GM18505 (cell line): ENCODE data around the gene PRKCI.
"Not testable (repeated sequence)": the region's sequence is repeated elsewhere in the genome, so short reads cannot be mapped to it uniquely, and the experiment has no call there.

Experiments used
- ATAC-seq: cut with Tn5 transposase; IDR thresholded peaks from one replicate; pipeline ENCODE4 v1.9.1; 2021; ENCODE audit not compliant: unreplicated experiment
- POLR2A ChIP-seq: IDR thresholded peaks from 4 replicates; pipeline ENCODE4 v1.6.1; 2011; ENCODE audit warnings: borderline replicate concordance; ENCODE audit not compliant: insufficient read depth, insufficient read length; ENCODE audit errors: extremely low read depth

The PRKCI gene

DNA sequence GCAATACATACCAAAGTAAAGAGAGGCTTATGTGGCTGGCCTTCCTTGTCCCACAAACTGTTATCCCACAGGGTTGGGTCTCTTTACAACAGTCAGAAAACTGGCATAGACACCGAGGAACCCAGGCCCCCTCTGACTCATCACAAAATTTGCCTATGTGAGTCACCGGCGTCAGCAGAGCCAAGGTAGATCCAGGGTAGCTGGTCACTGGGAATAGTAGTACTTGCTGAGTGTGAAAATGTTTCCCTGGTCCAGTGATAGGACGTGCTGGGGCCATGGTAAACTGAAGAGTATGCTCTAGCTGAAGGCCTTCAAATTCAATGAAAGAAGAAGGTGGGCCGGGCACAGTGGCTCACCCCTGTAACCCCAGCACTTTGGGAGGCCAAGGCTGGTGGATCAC is 108.1 kb downstream of the PRKCI start:
- no peak for ATAC-seq
- TF ChIP-seq POLR2A, result no peak

DNA sequence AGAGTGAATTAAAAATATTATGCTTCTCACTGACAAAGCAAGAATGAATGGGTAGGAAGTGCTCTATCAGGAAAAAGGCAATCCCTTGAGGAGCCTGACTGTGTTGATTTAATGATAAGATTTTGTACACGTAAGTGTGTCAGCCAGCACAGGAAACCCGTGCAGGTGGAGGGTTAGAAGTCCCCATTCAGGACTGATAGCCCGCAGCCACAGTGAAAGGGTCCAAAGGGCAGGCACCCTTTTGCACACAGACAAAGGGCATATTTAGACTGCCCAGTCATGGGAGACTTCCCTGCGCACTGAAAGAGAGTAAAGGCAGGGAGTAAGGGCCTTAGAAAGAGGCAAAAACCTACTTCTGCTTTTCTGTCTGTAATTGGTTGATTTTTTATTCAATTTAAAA is 108.9 kb downstream of the PRKCI start:
- no peak for TF ChIP-seq POLR2A
- ATAC-seq, result no peak

DNA sequence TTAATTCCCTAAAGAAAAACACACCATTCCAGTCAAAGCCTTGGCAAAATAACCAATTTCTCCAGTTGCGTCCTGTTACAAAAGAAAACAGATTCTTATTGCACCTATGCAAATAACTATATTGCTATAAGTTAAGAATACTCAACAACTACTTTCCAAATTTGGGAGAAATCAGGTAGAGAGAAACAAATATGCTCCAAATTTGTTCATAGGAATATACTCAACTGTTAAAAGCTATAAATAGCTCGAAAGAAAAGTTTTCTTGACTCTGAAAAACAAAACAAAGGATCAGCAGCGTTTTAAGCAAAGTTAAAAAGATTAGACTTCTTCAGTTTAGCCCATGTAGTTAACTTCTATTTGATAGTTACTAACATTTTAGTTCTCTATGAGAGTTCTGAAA is 115.2 kb downstream of the PRKCI start:
- TF ChIP-seq POLR2A, result no peak
- no peak for ATAC-seq

DNA sequence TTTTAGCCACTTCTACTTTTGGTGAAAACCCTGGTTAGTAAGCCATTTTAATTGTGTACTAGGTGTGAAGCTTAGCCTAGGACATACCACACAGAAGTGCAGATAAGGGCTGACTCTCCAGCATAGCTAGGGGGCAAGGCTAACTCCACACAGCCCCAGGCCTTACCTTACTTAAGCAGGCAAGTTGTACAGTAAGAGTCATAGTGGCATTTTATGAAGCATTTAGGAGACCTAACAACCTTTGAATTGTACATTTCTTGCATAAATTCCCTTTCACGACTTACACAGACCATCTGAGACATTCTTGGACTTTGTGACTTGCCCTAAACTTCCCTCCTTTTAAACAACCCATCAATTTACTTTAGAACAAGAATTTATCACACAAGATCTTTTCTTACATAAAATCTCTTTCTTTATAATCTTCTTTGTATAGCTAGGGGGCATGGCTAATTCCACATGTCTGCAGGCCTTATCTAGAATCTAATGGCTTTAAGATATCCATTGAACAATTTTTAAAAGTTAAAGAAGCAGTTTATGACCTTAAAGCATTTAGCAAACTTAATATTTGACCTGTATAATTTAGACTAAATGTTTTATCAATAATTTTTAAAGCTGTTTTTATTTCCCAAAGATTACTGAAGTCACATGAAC is 116.6 kb downstream of the PRKCI start:
- ATAC-seq, result no peak
- no peak for TF ChIP-seq POLR2A

- not testable (repeated sequence) for ATAC-seq
These were observed 120.0 kb downstream of the PRKCI start for GRCh38 chr3:170342273-170342672.

DNA sequence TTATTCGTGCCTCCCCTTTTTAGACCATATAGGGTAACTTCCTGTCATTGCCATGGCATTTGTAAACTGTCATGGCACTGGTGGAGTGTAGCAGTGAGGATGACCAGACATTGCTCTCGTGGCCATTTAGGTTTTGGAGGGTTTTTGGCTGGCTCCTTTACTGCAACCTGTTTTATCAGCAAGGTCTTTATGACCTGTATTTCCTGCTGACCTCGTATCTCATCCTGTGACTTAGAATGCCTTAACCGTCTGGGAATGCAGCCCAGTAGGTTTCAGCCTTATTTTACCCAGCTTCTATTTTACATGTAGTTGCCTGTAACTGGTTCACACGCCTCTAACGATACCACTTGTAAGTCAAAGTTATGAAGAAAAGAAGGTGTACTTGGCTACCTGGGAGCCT is 121.6 kb downstream of the PRKCI start:
- ATAC-seq, result not testable (repeated sequence)

DNA sequence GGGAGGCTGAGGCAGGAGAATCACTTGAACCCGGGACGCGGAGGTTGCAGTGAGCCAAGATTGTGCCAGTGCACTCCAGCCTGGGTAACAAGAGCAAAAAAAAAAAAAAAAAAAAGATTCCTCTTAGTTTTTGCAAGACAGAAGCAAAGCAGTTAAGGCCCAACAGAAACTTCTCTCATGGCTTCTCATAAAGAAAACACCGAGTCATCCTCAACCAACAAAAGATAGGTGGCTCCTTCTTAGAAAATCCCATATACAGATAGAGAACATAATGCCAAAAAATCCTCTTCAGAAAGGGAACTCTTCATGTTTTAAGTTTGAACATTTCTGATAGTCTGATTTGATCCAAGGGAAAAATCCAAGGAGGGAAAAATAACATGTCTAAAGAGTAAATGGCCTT is 122.7 kb downstream of the PRKCI start:
- no peak for TF ChIP-seq POLR2A
- ATAC-seq, result no peak

DNA sequence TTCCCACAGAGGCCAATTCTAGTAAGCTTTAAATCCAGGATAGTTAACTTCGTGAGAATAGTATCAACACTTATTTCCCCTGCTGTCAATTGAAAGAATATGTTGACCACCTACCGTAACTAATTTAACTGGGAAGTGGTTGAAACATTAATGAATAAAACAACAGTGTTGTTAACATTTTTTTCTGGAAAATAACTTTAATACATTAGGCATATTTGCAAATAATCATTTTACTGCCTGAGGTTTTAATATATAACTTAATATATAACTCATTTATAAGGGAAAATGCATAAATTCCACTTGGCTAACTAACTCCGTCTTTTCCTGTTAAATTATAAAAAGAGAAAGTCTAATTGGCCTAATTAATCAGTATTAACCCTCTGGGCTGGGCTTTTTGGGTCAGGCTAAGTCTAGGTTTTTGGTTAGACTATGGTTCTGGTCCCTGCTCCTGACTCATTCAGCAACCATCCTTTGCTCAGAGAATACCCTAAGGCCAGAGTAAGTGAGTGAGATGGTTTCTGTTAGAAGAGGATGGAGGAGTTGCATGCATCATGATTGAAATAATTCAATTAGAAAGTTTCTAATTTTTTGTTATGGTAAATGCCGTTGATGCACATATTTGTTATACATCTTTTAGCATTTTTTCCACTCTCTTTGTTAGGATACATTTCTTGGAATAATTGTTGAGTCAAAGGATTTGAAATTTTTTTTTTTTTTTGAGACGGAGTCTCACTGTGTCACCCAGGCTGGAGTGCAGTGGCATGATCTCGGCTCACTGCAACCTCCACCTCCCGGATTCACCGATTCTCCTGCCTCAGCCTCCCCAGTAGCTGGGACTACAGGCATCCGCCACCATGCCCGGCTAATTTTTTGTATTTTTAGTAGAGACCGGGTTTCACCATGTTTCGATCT is 124.5 kb downstream of the PRKCI start:
- no peak for TF ChIP-seq POLR2A
- no peak for ATAC-seq

DNA sequence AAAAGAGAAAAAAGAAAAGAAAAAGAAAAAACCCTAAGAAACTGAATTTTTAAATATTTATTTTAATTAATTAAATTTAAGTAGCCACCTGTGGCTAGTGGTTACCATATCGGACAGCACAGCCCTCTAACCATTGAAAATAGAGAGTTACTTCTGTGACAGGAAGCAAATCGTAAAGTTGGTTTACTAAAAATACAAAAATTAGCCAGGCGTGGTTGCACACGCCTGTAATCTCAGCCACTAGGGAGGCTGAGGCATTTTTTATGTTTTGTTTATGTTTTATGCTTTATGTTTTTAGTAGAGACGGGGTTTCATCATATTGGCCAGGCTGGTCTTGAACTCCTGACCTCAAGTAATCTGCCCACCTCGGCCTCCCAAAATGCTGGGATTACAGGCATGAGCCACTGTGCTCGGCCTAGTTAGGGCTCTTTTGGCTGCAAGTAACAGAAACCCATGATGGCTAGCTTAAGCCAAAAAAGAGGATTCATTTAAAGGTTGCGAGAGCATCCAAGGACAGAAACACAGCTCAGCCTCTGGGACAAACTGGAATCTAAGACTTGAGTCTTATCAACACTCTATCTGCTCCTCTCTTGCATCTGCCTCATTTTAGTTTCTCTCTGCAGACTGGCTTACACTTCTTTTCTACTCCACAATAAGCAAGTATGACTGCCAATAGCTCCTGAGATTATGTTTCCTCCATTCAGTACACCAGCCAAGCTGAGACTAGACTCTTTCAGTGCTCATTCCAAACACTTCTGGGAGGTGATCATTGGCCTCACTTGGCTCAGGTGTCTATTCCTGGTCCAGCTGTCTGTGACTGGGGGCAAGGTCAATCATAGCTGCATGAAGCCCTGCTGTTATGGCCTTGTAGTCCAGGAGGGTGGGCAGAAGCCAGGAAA is 128.5 kb downstream of the PRKCI start:
- ATAC-seq, result peak; percentile 43
- TF ChIP-seq POLR2A, result no peak

DNA sequence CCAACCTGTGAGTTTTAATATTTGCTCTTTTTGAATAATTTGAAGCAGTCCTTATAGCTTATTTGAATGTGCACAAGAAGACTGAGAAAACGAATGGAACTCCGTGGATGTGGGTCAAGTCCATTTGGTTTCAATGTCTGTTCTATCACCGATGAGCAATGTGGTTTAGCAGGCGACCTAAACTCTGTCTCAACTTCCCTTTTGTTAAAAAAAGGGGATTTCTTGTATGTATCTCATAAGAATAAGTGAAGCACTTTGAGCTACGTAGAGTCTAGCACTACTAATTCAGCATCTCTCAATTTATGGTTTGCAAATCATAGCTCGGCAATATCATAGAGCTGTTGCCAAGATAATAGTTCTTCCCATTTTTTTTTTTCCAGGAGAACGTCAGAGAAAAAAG is 130.7 kb downstream of the PRKCI start:
- ATAC-seq, result no peak
- no peak for TF ChIP-seq POLR2A

- ATAC-seq, result no peak
- no peak for TF ChIP-seq POLR2A
These were observed 131.3 kb downstream of the PRKCI start for GRCh38 chr3:170353485-170353884.

GRCh38 chr3:170354760-170355159 is 132.5 kb downstream of the PRKCI start:
- no peak for ATAC-seq
- no peak for TF ChIP-seq POLR2A
